HepG2 (cell line): ENCODE measurements around the gene MPV17L2. TPM values are rescaled to one million over a fixed set of nuclear protein-coding genes. Genes with fewer than 3 reads are reported as not detected.

Experiments used
- ATAC-seq: fragments of 200-7000 bp; cut with Tn5 transposase; 3 replicates; pipeline ENCODE4 v1.9.1; 2020; ENCODE audit warnings: mild to moderate bottlenecking, moderate library complexity
- BruUV-seq: library from RNA; stranded (reverse); fragments of 400-500 nt; replicated peaks from 2 replicates; lab custom pipeline; 2021; lab: Mats Ljungman, UMichigan
- CTCF ChIA-PET: fragments of 300-600 bp; formaldehyde crosslinking; extraction: SDS; loops from one replicate; lab custom pipeline; 2021; ENCODE audit warnings: low total read pairs, inconsistent platforms, low intra/inter-chr PET ratio; lab: Yijun Ruan, JAX
- POLR2A ChIA-PET: fragments of 350-600 bp; sonication (Branson Sonifier 250); formaldehyde crosslinking; loops from one replicate; lab custom pipeline; 2020; ENCODE audit warnings: antibody characterized with exemption, inconsistent platforms; lab: Yijun Ruan, JAX
- DNase-seq: peaks from one replicate; pipeline ENCODE4 v3.0.0-alpha.2; 2015; ENCODE audit warnings: low spot score
- FAIRE-seq: peaks from 3 replicates; lab custom pipeline; 2011; peaks lifted over from hg19 to GRCh38; lab: Jason Lieb, UNC
- H2AFZ ChIP-seq: one replicate; pipeline ENCODE4 v1.6.1; 2011; ENCODE audit warnings: low read length, inconsistent platforms
- H3K27ac ChIP-seq: fragments of 300-600 bp; 3 replicates; pipeline ENCODE4 v1.8.0; 2011; ENCODE audit warnings: mixed run types, mild to moderate bottlenecking, mixed read lengths, low read length, inconsistent platforms; ENCODE audit not compliant: insufficient read depth; ENCODE audit errors: extremely low read length
- H3K27me3 ChIP-seq, 2 experiments: fragments of 200-600 bp in 1 of 2; 2 replicates in 1 of 2; 3 replicates in 1 of 2; pipeline versions ENCODE4 v1.6.0 to v1.8.0; 2011; ENCODE audit warnings: low read length in 2 of 2, mild to moderate bottlenecking in 2 of 2, moderate library complexity in 2 of 2, inconsistent platforms in 1 of 2; ENCODE audit not compliant: insufficient read depth in 2 of 2, control insufficient read depth in 1 of 2
- H3K36me3 ChIP-seq, 2 experiments: fragments of 200-600 bp in 1 of 2; replicated peaks in 1 of 2; 2 replicates in 1 of 2; 3 replicates in 1 of 2; pipeline versions ENCODE4 v1.5.1 to v1.8.0; 2011; ENCODE audit warnings: low read length in 2 of 2, inconsistent platforms in 1 of 2; ENCODE audit not compliant: insufficient read depth in 2 of 2, control insufficient read depth in 1 of 2
- H3K4me1 ChIP-seq: 2 replicates; pipeline ENCODE4 v1.5.1; 2012; ENCODE audit warnings: low read length, inconsistent platforms; ENCODE audit not compliant: insufficient read depth
- H3K4me2 ChIP-seq: 2 replicates; pipeline ENCODE4 v1.6.0; 2011; ENCODE audit warnings: low read depth, low read length, inconsistent platforms
- H3K4me3 ChIP-seq, 3 experiments: fragments of 200-600 bp in 1 of 3; sonication (generic), shearing (Covaris generic) in 1 of 3; replicated peaks in 1 of 3; 2 replicates each; pipeline ENCODE4 v1.5.1; 2011 to 2016; ENCODE audit warnings: low read length in 3 of 3, inconsistent platforms in 2 of 3, low read depth in 2 of 3, mild to moderate bottlenecking in 2 of 3, control low read depth in 1 of 3, mixed read lengths in 1 of 3; ENCODE audit not compliant: insufficient read depth in 1 of 3
- H3K79me2 ChIP-seq: one replicate; pipeline ENCODE4 v1.6.1; 2011; ENCODE audit warnings: low read length, inconsistent platforms; ENCODE audit not compliant: insufficient read depth
- H3K9ac ChIP-seq: 2 replicates; pipeline ENCODE4 v1.6.0; 2011; ENCODE audit warnings: mild to moderate bottlenecking, low read depth, low read length, inconsistent platforms; ENCODE audit not compliant: insufficient read depth
- H3K9me3 ChIP-seq: 2 replicates; pipeline ENCODE4 v1.5.1; 2012; ENCODE audit warnings: mild to moderate bottlenecking, low read length
- H4K20me1 ChIP-seq: 2 replicates; pipeline ENCODE4 v1.6.0; 2011; ENCODE audit warnings: inconsistent platforms, mild to moderate bottlenecking, low read length, moderate library complexity; ENCODE audit not compliant: insufficient read depth
- HMGXB4 ChIP-seq, 2 experiments: sonication (generic) in 1 of 2; formaldehyde crosslinking in 1 of 2; IDR thresholded peaks; 2 replicates each; pipeline versions ENCODE4 v1.4.0 to v1.6.1; 2018 to 2020; ENCODE audit warnings: missing genetic modification reagents in 2 of 2, borderline replicate concordance in 1 of 2, low read depth in 1 of 2, mild to moderate bottlenecking in 1 of 2, missing biosample characterization in 1 of 2
- HNRNPK ChIP-seq: fragments of 200-400 bp; formaldehyde crosslinking; IDR thresholded peaks from 2 replicates; pipeline ENCODE4 v1.6.1; 2018; ENCODE audit warnings: low read length, low read depth, moderate library complexity, mild to moderate bottlenecking; ENCODE audit not compliant: poor library complexity, severe bottlenecking
- SP4 ChIP-seq: sonication (generic); formaldehyde crosslinking; IDR thresholded peaks from 2 replicates; pipeline ENCODE4 v1.8.1; 2023; ENCODE audit warnings: mild to moderate bottlenecking, missing genetic modification reagents
- UBTF ChIP-seq: sonication (generic); formaldehyde crosslinking; IDR thresholded peaks from 2 replicates; pipeline ENCODE4 v1.4.0; 2020; ENCODE audit warnings: mild to moderate bottlenecking, missing genetic modification reagents
- ZFP91 ChIP-seq: sonication (generic); formaldehyde crosslinking; IDR thresholded peaks from 2 replicates; pipeline ENCODE4 v1.9.0; 2022; ENCODE audit warnings: missing genetic modification reagents, mild to moderate bottlenecking, borderline replicate concordance
- ZFY ChIP-seq: sonication (generic); formaldehyde crosslinking; IDR thresholded peaks from 2 replicates; pipeline ENCODE4 v1.4.0; 2020; ENCODE audit warnings: missing genetic modification reagents
- ZNF687 ChIP-seq: sonication (generic); formaldehyde crosslinking; IDR thresholded peaks from 2 replicates; pipeline ENCODE4 v1.5.1; 2020; ENCODE audit warnings: mild to moderate bottlenecking, missing genetic modification reagents, moderate library complexity
- WGBS: methylation state at CpG from one replicate; pipeline ENCODE4 v1.1.6; 2017; ENCODE audit warnings: low lambda C conversion rate; 5-methylcytosine and 5-hydroxymethylcytosine counted together
- in situ Hi-C: cut with HindIII; loops from 2 replicates; pipeline ENCODE4 v1.10.0; 2017; ENCODE audit warnings: low pct_unique_long_range_greater_than_20kb; ENCODE audit not compliant: extremely low pct_ligation_motif_present
- intact Hi-C: fragments of 100-400 bp; cut with micrococcal nuclease; formaldehyde crosslinking; loops from one replicate; pipeline ENCODE4 v1.10.0; 2022; ENCODE audit not compliant: unreplicated experiment
- polyA plus RNA-seq, 8 experiments: library from polyadenylated mRNA; depleted of rRNA in 3 of 8; stranded (reverse) in 7 of 8; unstranded in 1 of 8; fragments of >200 nt; fragmentation: Illumina TruSeq in 4 of 8; extraction: Trizol in 4 of 8; gene quantifications; 2 replicates each; pipeline versions ENCODE4 v1.2.1 to v1.2.3, GENCODE V29; 2011 to 2016; ENCODE audit warnings: low read depth in 4 of 8, missing spikeins in 1 of 8, mixed read lengths in 1 of 8; ENCODE audit not compliant: insufficient read depth in 1 of 8
- total RNA-seq, 5 experiments: library from RNA; depleted of rRNA; stranded (reverse); fragments of >200 nt; fragmentation: Illumina TruSeq; extraction: Trizol; gene quantifications; 2 replicates each; pipeline ENCODE4 v1.2.3, GENCODE V29; 2016; ENCODE audit warnings: low read depth in 1 of 5

The MPV17L2 gene
- total and polyA plus RNA-seq, 2 of the 13 experiments (the other 11 are each of a cell fraction or from before 2014, with no cell fraction given), result 13.6 to 16.7 TPM

- 29% methylated on average over 1 of the region's 66 CpGs for WGBS
- DNase-seq, result peak; percentile 43
- 0 out of 2 replicates have a peak, but pooled peaks cover 9% of the 10 kb centered on the region for H4K20me1 ChIP-seq
- 0 out of 2 replicates have a peak overlapping the region, but pooled peaks have one; percentile 18 for H3K4me2 ChIP-seq
- no peaks in the 10 kb centered on the region for H3K27me3 ChIP-seq
- H3K9ac ChIP-seq, result peak overlapping the region; percentile 49
- intact Hi-C loops, result no loop called here
- H3K4me3 ChIP-seq, result no peak overlapping the region; a peak in 1 of 6 replicates
- peaks cover 23 to 35% of the 10 kb centered on the region in 2 experiments for H3K36me3 ChIP-seq
- H3K9me3 ChIP-seq, result no peaks in the 10 kb centered on the region
- POLR2A ChIA-PET, result interaction anchor here (1.2 to 1.6 kb wide), 2 partner anchors 9 to 52 kb away, joined by 3 to 6 read pairs; partner anchors contain the start of gene PIK3R2
- CTCF ChIA-PET, result interaction anchor here (0.7 to 1.5 kb wide), 3 partner anchors 8 to 91 kb away, joined by 3 to 12 read pairs (median 5); partner anchors contain the start of gene PIK3R2
- no peak for FAIRE-seq
- peaks cover 27% of the 10 kb centered on the region for H3K4me1 ChIP-seq
- H2AFZ ChIP-seq, result no peak overlapping the region
- no peak overlapping the region for H3K27ac ChIP-seq
- ATAC-seq, result peak; percentile 88
- in situ Hi-C loops, result no loop called here
- BruUV-seq, result no TSS peak
- peaks cover 4% of the 10 kb centered on the region for H3K79me2 ChIP-seq
- peak in 1 of 2 experiments; percentile 47; a peak in 1 of 4 replicates for TF ChIP-seq HMGXB4 (CRISPR knock-in tag; IDR thresholded peaks at IDR 0.05; ENCODE audit: borderline replicate concordance in 1 of 2, low read depth in 1 of 2)
- TF ChIP-seq ZFY, result peak; percentile 50; the same call in 1 of the 2 replicates
- TF ChIP-seq HNRNPK, result peak; percentile 31
- 0 out of 2 replicates have a peak, but pooled peaks have one; percentile 29 for TF ChIP-seq ZFP91 (CRISPR knock-in tag)
- TF ChIP-seq SP4, result peak; percentile 43; the same call in 1 of the 2 replicates
- peak; percentile 16; the same call in 1 of the 2 replicates for TF ChIP-seq UBTF (CRISPR knock-in tag)
- 0 out of 2 replicates have a peak, but pooled peaks have one; percentile 37 for TF ChIP-seq ZNF687
These were observed 31.9 kb upstream of the MPV17L2 start for GRCh38 chr19:18160971-18161635.
